ENCODE measurements around the gene MYRFL. TPM values are rescaled to one million over a fixed set of nuclear protein-coding genes. Genes with fewer than 3 reads are reported as not detected.

The MYRFL gene
- total and polyA plus RNA-seq, 9 donors = 0.24 to 0.38 TPM; not detected in 7

GRCh38 chr12:69821456-69822159 lies 3.4 kb upstream of the MYRFL start:
- intact Hi-C loops (cut with DNase I) = no loop called here

GRCh38 chr12:69822201-69822860 lies 2.7 kb upstream of the MYRFL start:
- Histone ChIP-seq H3K27ac (no peak overlapping the region), H3K27me3 (no peaks in the 10 kb centered on the region), H3K4me1 (ENCODE audit: insufficient read depth) (no peaks in the 10 kb centered on the region), H3K9me3 (no peaks in the 10 kb centered on the region), H3K4me3 (no peak overlapping the region), H3K36me3 (no peaks in the 10 kb centered on the region)
- DNase-seq = no peak
- TF ChIP-seq, protein P1, sequence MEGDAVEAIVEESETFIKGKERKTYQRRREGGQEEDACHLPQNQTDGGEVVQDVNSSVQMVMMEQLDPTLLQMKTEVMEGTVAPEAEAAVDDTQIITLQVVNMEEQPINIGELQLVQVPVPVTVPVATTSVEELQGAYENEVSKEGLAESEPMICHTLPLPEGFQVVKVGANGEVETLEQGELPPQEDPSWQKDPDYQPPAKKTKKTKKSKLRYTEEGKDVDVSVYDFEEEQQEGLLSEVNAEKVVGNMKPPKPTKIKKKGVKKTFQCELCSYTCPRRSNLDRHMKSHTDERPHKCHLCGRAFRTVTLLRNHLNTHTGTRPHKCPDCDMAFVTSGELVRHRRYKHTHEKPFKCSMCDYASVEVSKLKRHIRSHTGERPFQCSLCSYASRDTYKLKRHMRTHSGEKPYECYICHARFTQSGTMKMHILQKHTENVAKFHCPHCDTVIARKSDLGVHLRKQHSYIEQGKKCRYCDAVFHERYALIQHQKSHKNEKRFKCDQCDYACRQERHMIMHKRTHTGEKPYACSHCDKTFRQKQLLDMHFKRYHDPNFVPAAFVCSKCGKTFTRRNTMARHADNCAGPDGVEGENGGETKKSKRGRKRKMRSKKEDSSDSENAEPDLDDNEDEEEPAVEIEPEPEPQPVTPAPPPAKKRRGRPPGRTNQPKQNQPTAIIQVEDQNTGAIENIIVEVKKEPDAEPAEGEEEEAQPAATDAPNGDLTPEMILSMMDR (IDR thresholded peaks at IDR 0.05) = no peak
- TF ChIP-seq EP300 (IDR thresholded peaks at IDR 0.05) (no peak), POLR2A (IDR thresholded peaks at IDR 0.05) (no peak)
- intact Hi-C loops (cut with DNase I) = no loop called here
- 70 to 80% (median 73%) methylated on average over 3 of the region's 3 CpGs for WGBS, 3 donors

More at GRCh38 chr12:69821456-69822159, 3.4 kb upstream of the MYRFL start:
- TF ChIP-seq EP300 (IDR thresholded peaks at IDR 0.05) = no peak
- TF ChIP-seq, protein P1 (IDR thresholded peaks at IDR 0.05) = no peak
- no peak for TF ChIP-seq POLR2A (IDR thresholded peaks at IDR 0.05)
- H3K4me1 ChIP-seq (ENCODE audit: insufficient read depth) = no peaks in the 10 kb centered on the region
- no peaks in the 10 kb centered on the region for H3K27me3 ChIP-seq
- no peak overlapping the region for H3K4me3 ChIP-seq
- no peak overlapping the region for H3K27ac ChIP-seq
- DNase-seq = no peak
- 20 to 31% (median 25%) methylated on average over 8 of the region's 8 CpGs for WGBS, 3 donors
- no peaks in the 10 kb centered on the region for H3K36me3 ChIP-seq
- no peaks in the 10 kb centered on the region for H3K9me3 ChIP-seq

DNA sequence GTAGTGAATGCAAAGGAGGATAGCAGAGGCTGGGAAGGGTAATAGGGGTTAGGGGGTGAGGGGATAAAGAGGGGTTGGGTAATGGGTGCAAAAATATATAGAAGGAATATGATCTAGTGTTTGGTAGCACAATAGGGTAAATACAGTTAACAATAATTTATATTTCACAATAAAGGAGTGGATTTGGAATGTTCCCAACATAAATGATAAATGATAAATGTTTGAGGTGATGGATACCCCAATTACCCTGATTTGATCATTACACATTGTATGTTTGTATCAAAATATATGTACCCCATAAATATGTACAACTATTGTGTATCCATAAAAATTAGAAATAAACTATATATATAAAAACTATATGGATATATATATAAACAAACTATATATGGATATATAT lies 999 bp upstream of the MYRFL start:
- no peaks in the 10 kb centered on the region for H3K4me1 ChIP-seq (ENCODE audit: insufficient read depth)
- H3K27me3 ChIP-seq = no peaks in the 10 kb centered on the region
- DNase-seq = no peak
- H3K27ac ChIP-seq = no peak overlapping the region
- TF ChIP-seq, protein P1 (IDR thresholded peaks at IDR 0.05) = no peak
- TF ChIP-seq POLR2A (IDR thresholded peaks at IDR 0.05) (no peak), EP300 (IDR thresholded peaks at IDR 0.05) (no peak)
- H3K9me3 ChIP-seq = no peaks in the 10 kb centered on the region
- H3K36me3 ChIP-seq = no peaks in the 10 kb centered on the region
- intact Hi-C loops (cut with DNase I) = no loop called here
- no peak overlapping the region for H3K4me3 ChIP-seq

DNA sequence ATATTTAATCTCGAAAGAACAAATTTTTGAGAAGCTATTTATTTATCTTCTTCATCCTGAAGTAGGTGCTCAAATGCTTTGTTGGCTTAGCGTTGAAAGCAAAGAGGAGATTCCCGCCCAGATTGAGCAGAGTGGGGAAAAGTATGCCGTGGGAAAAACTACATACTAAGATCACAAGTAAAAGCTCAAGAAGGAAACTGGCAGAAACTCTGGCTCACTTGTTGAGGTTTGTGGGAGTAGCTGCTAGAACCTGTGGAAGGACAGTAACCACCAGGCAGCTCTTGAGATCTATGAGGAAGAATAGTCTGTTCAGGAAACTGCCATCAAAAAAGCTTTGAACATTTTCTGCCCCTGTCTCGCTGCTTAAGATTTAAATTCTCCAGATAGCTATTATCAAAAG lies 3.9 kb downstream of the MYRFL start:
- 42 to 59% (median 50%) methylated on average over 5 of the region's 5 CpGs for WGBS, 3 donors
- no peaks in the 10 kb centered on the region for H3K4me1 ChIP-seq (ENCODE audit: insufficient read depth)
- H3K27me3 ChIP-seq = no peaks in the 10 kb centered on the region
- no peak for DNase-seq
- H3K36me3 ChIP-seq = no peaks in the 10 kb centered on the region
- no peaks in the 10 kb centered on the region for H3K9me3 ChIP-seq
- H3K4me3 ChIP-seq = no peak overlapping the region
- intact Hi-C loops (cut with DNase I) = no loop called here
- TF ChIP-seq EP300 (IDR thresholded peaks at IDR 0.05) (no peak), POLR2A (IDR thresholded peaks at IDR 0.05) (no peak)
- TF ChIP-seq, protein P1 (IDR thresholded peaks at IDR 0.05) = no peak
- no peak overlapping the region for H3K27ac ChIP-seq
